ENCODE results near the gene NRXN3. TPM values are rescaled to one million over a fixed set of nuclear protein-coding genes. Genes with fewer than 3 reads are reported as not detected.

Gene NRXN3
- total and polyA plus RNA-seq, 2 experiments from 2014 or later = 0.08 to 0.11 TPM

DNA sequence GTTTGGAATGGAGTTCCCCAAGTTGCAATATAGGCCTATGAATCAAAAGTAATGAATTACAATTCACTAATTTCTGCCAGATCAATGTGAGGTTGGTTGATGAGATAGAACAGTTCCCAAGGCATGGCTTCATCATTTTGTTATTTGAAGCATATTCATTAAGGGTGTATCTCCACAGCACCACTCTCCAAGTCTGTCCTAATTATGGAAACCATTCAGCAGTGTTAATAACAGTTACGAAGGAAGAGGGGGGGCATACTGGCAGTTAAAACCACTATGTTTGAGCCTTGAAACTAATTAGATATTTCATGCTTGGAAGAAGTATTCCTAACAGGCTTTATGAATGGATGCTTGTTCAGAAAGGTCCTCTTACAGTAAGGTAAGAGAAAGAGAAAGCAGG is 1520.8 kb downstream of the NRXN3 start:
- Histone ChIP-seq H3K9ac (no peak overlapping the region), H2AFZ (no peak overlapping the region), H3K4me1 (ENCODE audit: insufficient read depth) (no peaks in the 10 kb centered on the region), H3K27me3 (replicated peaks; ENCODE audit: insufficient read depth) (no peaks in the 10 kb centered on the region), H3K4me3 (no peak overlapping the region), H3K79me2 (ENCODE audit: insufficient read depth) (no peaks in the 10 kb centered on the region), H3K9me3 (ENCODE audit: low read depth) (no peaks in the 10 kb centered on the region), H3K36me3 (ENCODE audit: low read depth) (no peaks in the 10 kb centered on the region), H4K20me1 (ENCODE audit: insufficient read depth) (no peaks in the 10 kb centered on the region), H3K4me2 (ENCODE audit: unreplicated experiment) (no peak overlapping the region), H3K27ac (no peak overlapping the region), H3K9me2 (ENCODE audit: insufficient read depth) (no peaks in the 10 kb centered on the region), H3F3A (ENCODE audit: insufficient read depth) (no peaks in the 10 kb centered on the region)
- WGBS, 2 experiments (ENCODE audit: low coverage in 1 of 2, low lambda C conversion rate in 2 of 2, missing lambda C conversion rate in 2 of 2) = 7 to 24% methylated on average over 1 of the region's 1 CpG
- TF ChIP-seq EZH2phosphoT487 (IDR thresholded peaks at IDR 0.05; ENCODE audit: insufficient read depth, low read depth) = no peak
- TF ChIP-seq EZH2 (IDR thresholded peaks at IDR 0.05; ENCODE audit: insufficient read depth, poor library complexity, severe bottlenecking) = no peak
- no peak for DNase-seq
- in situ Hi-C loops (cut with MboI) = no loop called here

GRCh38 chr14:79693935-79694334 is 1523.8 kb downstream of the NRXN3 start:
- Histone ChIP-seq H3K9me2 (ENCODE audit: insufficient read depth) (no peaks in the 10 kb centered on the region), H3K79me2 (ENCODE audit: insufficient read depth) (no peaks in the 10 kb centered on the region), H3K36me3 (ENCODE audit: low read depth) (no peaks in the 10 kb centered on the region), H3K9me3 (ENCODE audit: low read depth) (no peaks in the 10 kb centered on the region), H3K4me3 (no peak overlapping the region), H2AFZ (no peak overlapping the region), H3K9ac (no peak overlapping the region), H3K4me1 (ENCODE audit: insufficient read depth) (no peaks in the 10 kb centered on the region), H3F3A (ENCODE audit: insufficient read depth) (no peaks in the 10 kb centered on the region), H3K27me3 (replicated peaks; ENCODE audit: insufficient read depth) (no peaks in the 10 kb centered on the region), H3K4me2 (ENCODE audit: unreplicated experiment) (no peak overlapping the region), H3K27ac (no peak overlapping the region), H4K20me1 (ENCODE audit: insufficient read depth) (no peaks in the 10 kb centered on the region)
- in situ Hi-C loops (cut with MboI) = no loop called here
- WGBS, 2 experiments (ENCODE audit: low coverage in 1 of 2, low lambda C conversion rate in 2 of 2, missing lambda C conversion rate in 2 of 2) = 0% methylated on average over 1 of the region's 1 CpG
- TF ChIP-seq EZH2 (IDR thresholded peaks at IDR 0.05; ENCODE audit: insufficient read depth, poor library complexity, severe bottlenecking) = no peak
- no peak for TF ChIP-seq EZH2phosphoT487 (IDR thresholded peaks at IDR 0.05; ENCODE audit: insufficient read depth, low read depth)
- DNase-seq = no peak

- H3K4me1 ChIP-seq (ENCODE audit: insufficient read depth) = no peaks in the 10 kb centered on the region
- H3K4me3 ChIP-seq = no peak overlapping the region
- no peaks in the 10 kb centered on the region for H4K20me1 ChIP-seq (ENCODE audit: insufficient read depth)
- TF ChIP-seq EZH2phosphoT487 (IDR thresholded peaks at IDR 0.05; ENCODE audit: insufficient read depth, low read depth) (no peak), EZH2 (IDR thresholded peaks at IDR 0.05; ENCODE audit: insufficient read depth, poor library complexity, severe bottlenecking) (no peak)
- in situ Hi-C loops (cut with MboI) = no loop called here
- H3K27me3 ChIP-seq (replicated peaks; ENCODE audit: insufficient read depth) = no peaks in the 10 kb centered on the region
- H3K9me3 ChIP-seq (ENCODE audit: low read depth) = no peaks in the 10 kb centered on the region
- no peaks in the 10 kb centered on the region for H3K79me2 ChIP-seq (ENCODE audit: insufficient read depth)
- no peaks in the 10 kb centered on the region for H3K9me2 ChIP-seq (ENCODE audit: insufficient read depth)
- H3K9ac ChIP-seq = no peak overlapping the region
- H3K36me3 ChIP-seq (ENCODE audit: low read depth) = no peaks in the 10 kb centered on the region
- WGBS, 2 experiments (ENCODE audit: low coverage in 1 of 2, low lambda C conversion rate in 2 of 2, missing lambda C conversion rate in 2 of 2) = 5% methylated on average over 1 of the region's 1 CpG
- no peak overlapping the region for H2AFZ ChIP-seq
- no peak for DNase-seq
- H3K27ac ChIP-seq = no peak overlapping the region
- no peaks in the 10 kb centered on the region for H3F3A ChIP-seq (ENCODE audit: insufficient read depth)
- H3K4me2 ChIP-seq (ENCODE audit: unreplicated experiment) = no peak overlapping the region
Measured at GRCh38 chr14:79695307-79695706, 1525.1 kb downstream of the NRXN3 start.

DNA sequence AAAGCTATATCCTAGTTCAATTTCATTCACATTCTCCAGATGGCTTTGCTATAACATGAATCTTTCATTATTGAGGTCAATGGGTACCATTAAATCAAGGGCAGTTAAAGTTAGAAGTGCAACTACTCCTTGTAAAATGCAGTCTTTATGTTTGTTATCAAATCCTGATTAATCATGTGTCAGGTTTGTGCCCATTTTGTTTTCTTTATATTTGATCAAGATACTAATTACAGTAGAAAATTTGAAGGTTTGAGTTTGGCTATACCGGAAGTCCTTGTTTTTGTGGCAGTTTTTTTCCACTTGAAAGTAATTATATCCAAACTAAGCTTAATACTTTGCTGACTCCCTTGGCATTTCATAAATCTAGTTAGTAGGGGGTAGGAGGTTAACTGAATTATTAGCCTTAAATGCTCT is 1528.1 kb downstream of the NRXN3 start:
- WGBS, 2 experiments (ENCODE audit: low coverage in 1 of 2, low lambda C conversion rate in 2 of 2, missing lambda C conversion rate in 2 of 2) = 0 to 3% methylated on average over 1 of the region's 1 CpG
- DNase-seq = no peak
- TF ChIP-seq EZH2 (IDR thresholded peaks at IDR 0.05; ENCODE audit: insufficient read depth, poor library complexity, severe bottlenecking) (no peak), EZH2phosphoT487 (IDR thresholded peaks at IDR 0.05; ENCODE audit: insufficient read depth, low read depth) (no peak)
- Histone ChIP-seq H3K27me3 (replicated peaks; ENCODE audit: insufficient read depth) (no peaks in the 10 kb centered on the region), H3K36me3 (ENCODE audit: low read depth) (no peaks in the 10 kb centered on the region), H3K27ac (no peak overlapping the region), H3K4me3 (no peak overlapping the region), H3K9me3 (ENCODE audit: low read depth) (no peaks in the 10 kb centered on the region), H3K4me2 (ENCODE audit: unreplicated experiment) (no peak overlapping the region), H2AFZ (no peak overlapping the region), H3K9ac (no peak overlapping the region), H3K9me2 (ENCODE audit: insufficient read depth) (no peaks in the 10 kb centered on the region), H3K79me2 (ENCODE audit: insufficient read depth) (no peaks in the 10 kb centered on the region), H4K20me1 (ENCODE audit: insufficient read depth) (no peaks in the 10 kb centered on the region), H3K4me1 (ENCODE audit: insufficient read depth) (no peaks in the 10 kb centered on the region), H3F3A (ENCODE audit: insufficient read depth) (no peaks in the 10 kb centered on the region)
- in situ Hi-C loops (cut with MboI) = no loop called here

DNA sequence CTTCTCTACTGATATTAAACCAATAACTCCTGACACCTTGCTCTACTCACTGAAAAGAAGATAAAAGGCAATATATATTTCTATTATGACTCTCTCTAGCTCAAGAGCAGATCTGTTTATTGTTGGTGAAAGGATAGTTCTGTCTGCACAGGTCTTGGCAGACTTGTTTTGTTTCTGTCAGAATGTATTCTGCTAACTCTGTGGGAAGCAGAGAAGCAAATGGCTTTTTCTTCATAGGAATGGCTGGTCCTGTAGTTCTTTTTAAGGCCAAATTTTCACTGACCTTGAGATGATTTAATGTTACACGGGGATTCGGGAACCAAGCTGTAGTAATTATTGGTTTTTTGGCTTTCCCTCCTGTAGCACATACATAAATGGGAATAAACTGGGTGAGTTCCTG is 1529.0 kb downstream of the NRXN3 start:
- Histone ChIP-seq H3K4me2 (ENCODE audit: unreplicated experiment) (no peak overlapping the region), H3F3A (ENCODE audit: insufficient read depth) (no peaks in the 10 kb centered on the region), H2AFZ (no peak overlapping the region), H3K9me3 (ENCODE audit: low read depth) (no peaks in the 10 kb centered on the region), H3K4me1 (ENCODE audit: insufficient read depth) (no peaks in the 10 kb centered on the region), H3K9ac (no peak overlapping the region), H3K79me2 (ENCODE audit: insufficient read depth) (no peaks in the 10 kb centered on the region), H3K36me3 (ENCODE audit: low read depth) (no peaks in the 10 kb centered on the region), H3K27me3 (replicated peaks; ENCODE audit: insufficient read depth) (no peaks in the 10 kb centered on the region), H4K20me1 (ENCODE audit: insufficient read depth) (no peaks in the 10 kb centered on the region), H3K9me2 (ENCODE audit: insufficient read depth) (no peaks in the 10 kb centered on the region), H3K27ac (no peak overlapping the region), H3K4me3 (no peak overlapping the region)
- WGBS, 2 experiments (ENCODE audit: low coverage in 1 of 2, low lambda C conversion rate in 2 of 2, missing lambda C conversion rate in 2 of 2) = 13% methylated on average over 2 of the region's 2 CpGs
- in situ Hi-C loops (cut with MboI) = no loop called here
- TF ChIP-seq EZH2phosphoT487 (IDR thresholded peaks at IDR 0.05; ENCODE audit: insufficient read depth, low read depth) (no peak), EZH2 (IDR thresholded peaks at IDR 0.05; ENCODE audit: insufficient read depth, poor library complexity, severe bottlenecking) (no peak)
- no peak for DNase-seq
